ENCODE data around the gene CHST15. TPM values are rescaled to one million over a fixed set of nuclear protein-coding genes. Genes with fewer than 3 reads are reported as not detected.
"Not testable (repeated sequence)": the region's sequence is repeated elsewhere in the genome, so short reads cannot be mapped to it uniquely, and the experiment has no call there.

Gene CHST15
- total RNA-seq, 1 donor from 2014 or later: 43.8 TPM

GRCh38 chr10:124036746-124037145 is 56.7 kb downstream of the CHST15 start:
- Mint-ChIP-seq H3K27ac (ENCODE audit: unreplicated experiment) (no peak overlapping the region), H3K4me1 (ENCODE audit: low read depth) (peaks cover 17% of the 10 kb centered on the region), H3K36me3 (ENCODE audit: low read depth) (peaks cover 33% of the 10 kb centered on the region), H3K9me3 (ENCODE audit: low read depth) (no peaks in the 10 kb centered on the region), H3K27me3 (ENCODE audit: low read depth) (no peaks in the 10 kb centered on the region), H3K4me3 (ENCODE audit: unreplicated experiment) (no peak overlapping the region)
- no peak for TF ChIP-seq CTCF (IDR thresholded peaks at IDR 0.05)
- DNase-seq (ENCODE audit: low spot score): peak; percentile 10

GRCh38 chr10:124035928-124036558 is 57.4 kb downstream of the CHST15 start:
- H3K27me3 Mint-ChIP-seq (ENCODE audit: low read depth): no peaks in the 10 kb centered on the region
- H3K4me3 Mint-ChIP-seq (ENCODE audit: unreplicated experiment): no peak overlapping the region
- H3K36me3 Mint-ChIP-seq (ENCODE audit: low read depth): peaks cover 31% of the 10 kb centered on the region
- H3K27ac Mint-ChIP-seq (ENCODE audit: unreplicated experiment): no peak overlapping the region
- no peaks in the 10 kb centered on the region for H3K9me3 Mint-ChIP-seq (ENCODE audit: low read depth)
- no peak for TF ChIP-seq CTCF (IDR thresholded peaks at IDR 0.05)
- DNase-seq (ENCODE audit: low spot score): peak; percentile 72
- peaks cover 17% of the 10 kb centered on the region for H3K4me1 Mint-ChIP-seq (ENCODE audit: low read depth)

- no peak for TF ChIP-seq CTCF (IDR thresholded peaks at IDR 0.05)
- DNase-seq (ENCODE audit: low spot score): no peak
- H3K27ac Mint-ChIP-seq (ENCODE audit: unreplicated experiment): no peak overlapping the region
- no peaks in the 10 kb centered on the region for H3K9me3 Mint-ChIP-seq (ENCODE audit: low read depth)
- H3K4me1 Mint-ChIP-seq (ENCODE audit: low read depth): peaks cover 17% of the 10 kb centered on the region
- no peak overlapping the region for H3K4me3 Mint-ChIP-seq (ENCODE audit: unreplicated experiment)
- H3K36me3 Mint-ChIP-seq (ENCODE audit: low read depth): peaks cover 32% of the 10 kb centered on the region
- no peaks in the 10 kb centered on the region for H3K27me3 Mint-ChIP-seq (ENCODE audit: low read depth)
These were observed 58.0 kb downstream of the CHST15 start for GRCh38 chr10:124035306-124035927.

GRCh38 chr10:124034576-124035305 is 58.7 kb downstream of the CHST15 start:
- Mint-ChIP-seq H3K36me3 (ENCODE audit: low read depth) (peaks cover 34% of the 10 kb centered on the region), H3K4me1 (ENCODE audit: low read depth) (peaks cover 17% of the 10 kb centered on the region)
- H3K4me3 Mint-ChIP-seq (ENCODE audit: unreplicated experiment); H3K27me3 Mint-ChIP-seq (ENCODE audit: low read depth); H3K27ac Mint-ChIP-seq (ENCODE audit: unreplicated experiment); H3K9me3 Mint-ChIP-seq (ENCODE audit: low read depth): not testable (repeated sequence)
- DNase-seq (ENCODE audit: low spot score): peak; percentile 81

- H3K4me1 Mint-ChIP-seq (ENCODE audit: low read depth): peaks cover 17% of the 10 kb centered on the region
- no peaks in the 10 kb centered on the region for H3K27me3 Mint-ChIP-seq (ENCODE audit: low read depth)
- no peak for TF ChIP-seq CTCF (IDR thresholded peaks at IDR 0.05)
- H3K9me3 Mint-ChIP-seq (ENCODE audit: low read depth): no peaks in the 10 kb centered on the region
- no peak for DNase-seq (ENCODE audit: low spot score)
- peak overlapping the region; percentile 55 for H3K27ac Mint-ChIP-seq (ENCODE audit: unreplicated experiment)
- H3K4me3 Mint-ChIP-seq (ENCODE audit: unreplicated experiment): no peak overlapping the region
- peaks cover 32% of the 10 kb centered on the region for H3K36me3 Mint-ChIP-seq (ENCODE audit: low read depth)
These were observed 59.5 kb downstream of the CHST15 start for GRCh38 chr10:124033887-124034218.

Data from chondrocyte (in vitro differentiated cells).